Stimulated activated naive CD8-positive, alpha-beta T cell treated with anti-CD3 and anti-CD28 coated beads, Interleukin-15, Interleukin-2, amounts not matched to agents 100 ng/mL and 50 ng/mL, for 24 hours (primary cell): ENCODE measurements around the gene SLC35G4.

Experiments used
- H3K27ac Mint-ChIP-seq: one replicate; pipeline ENCODE4 v1.8.0; 2021; ENCODE audit warnings: mild to moderate bottlenecking, mixed read lengths
- H3K27me3 Mint-ChIP-seq: one replicate; pipeline ENCODE4 v1.8.0; 2021; ENCODE audit warnings: mixed read lengths
- H3K36me3 Mint-ChIP-seq: one replicate; pipeline ENCODE4 v1.8.0; 2021; ENCODE audit warnings: low read depth, mixed read lengths
- H3K4me1 Mint-ChIP-seq: one replicate; pipeline ENCODE4 v1.8.0; 2021; ENCODE audit warnings: low read depth, mixed read lengths
- H3K4me3 Mint-ChIP-seq: one replicate; pipeline ENCODE4 v1.8.0; 2021; ENCODE audit warnings: mild to moderate bottlenecking, mixed read lengths
- H3K9me3 Mint-ChIP-seq: one replicate; pipeline ENCODE4 v1.8.0; 2021; ENCODE audit warnings: mixed read lengths

The SLC35G4 gene

DNA sequence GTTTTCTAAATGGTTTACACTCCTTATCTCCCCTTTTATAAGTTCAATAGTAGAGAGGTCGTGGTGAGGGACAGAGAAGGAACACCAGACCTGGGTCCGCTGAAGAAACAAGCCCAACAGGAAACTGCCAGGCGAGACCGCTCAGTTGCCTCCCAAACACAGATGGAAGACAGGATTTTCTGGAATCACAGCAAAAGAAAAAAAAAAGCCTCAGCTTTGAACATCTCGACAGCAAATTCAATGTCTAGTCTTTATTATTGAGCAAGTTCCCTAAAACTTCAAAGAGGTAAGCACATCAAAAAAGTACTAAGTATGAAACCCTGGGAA lies 46.2 kb downstream of the SLC35G4 start:
- Mint-ChIP-seq H3K27me3 (peaks cover 61% of the 10 kb centered on the region), H3K36me3 (no peaks in the 10 kb centered on the region), H3K4me3 (no peak overlapping the region), H3K4me1 (peaks cover 4% of the 10 kb centered on the region), H3K9me3 (no peaks in the 10 kb centered on the region), H3K27ac (no peak overlapping the region)

GRCh38 chr18:11657152-11657551 lies 47.8 kb downstream of the SLC35G4 start:
- Mint-ChIP-seq H3K4me1 (peaks cover 4% of the 10 kb centered on the region), H3K9me3 (no peaks in the 10 kb centered on the region), H3K36me3 (no peaks in the 10 kb centered on the region), H3K4me3 (no peak overlapping the region), H3K27ac (no peak overlapping the region), H3K27me3 (peaks cover 50% of the 10 kb centered on the region)

- Mint-ChIP-seq H3K4me3 (no peak overlapping the region), H3K27ac (no peak overlapping the region), H3K4me1 (peaks cover 4% of the 10 kb centered on the region), H3K36me3 (no peaks in the 10 kb centered on the region), H3K9me3 (no peaks in the 10 kb centered on the region), H3K27me3 (peaks cover 48% of the 10 kb centered on the region)
These were observed 48.2 kb downstream of the SLC35G4 start for GRCh38 chr18:11657554-11657953.

- peaks cover 4% of the 10 kb centered on the region for H3K4me1 Mint-ChIP-seq
- H3K36me3 Mint-ChIP-seq: no peaks in the 10 kb centered on the region
- no peaks in the 10 kb centered on the region for H3K9me3 Mint-ChIP-seq
- H3K27ac Mint-ChIP-seq: no peak overlapping the region
- H3K27me3 Mint-ChIP-seq: peaks cover 47% of the 10 kb centered on the region
- H3K4me3 Mint-ChIP-seq: no peak overlapping the region
These were observed 48.6 kb downstream of the SLC35G4 start for GRCh38 chr18:11658019-11658418.

GRCh38 chr18:11658989-11659388 lies 49.6 kb downstream of the SLC35G4 start:
- H3K27me3 Mint-ChIP-seq: peaks cover 39% of the 10 kb centered on the region
- H3K9me3 Mint-ChIP-seq: no peaks in the 10 kb centered on the region
- no peak overlapping the region for H3K4me3 Mint-ChIP-seq
- no peak overlapping the region for H3K27ac Mint-ChIP-seq
- H3K36me3 Mint-ChIP-seq: no peaks in the 10 kb centered on the region
- H3K4me1 Mint-ChIP-seq: peaks cover 4% of the 10 kb centered on the region
